Measurements from ENCODE around the gene TSPAN18. TPM values are rescaled to one million over a fixed set of nuclear protein-coding genes. Genes with fewer than 3 reads are reported as not detected.

Gene TSPAN18
- total and polyA plus RNA-seq, 2 experiments from 2014 or later: 6.0 to 10.6 TPM

- Histone ChIP-seq H3F3A (replicated peaks; ENCODE audit: low read depth) (no peaks in the 10 kb centered on the region), H4K20me1 (replicated peaks; ENCODE audit: insufficient read depth) (no peaks in the 10 kb centered on the region), H3K4me2 (no peak overlapping the region), H3K36me3 (ENCODE audit: insufficient read depth) (no peaks in the 10 kb centered on the region), H3K27ac (ENCODE audit: low read depth) (no peak overlapping the region), H2AFZ (no peak overlapping the region), H3K79me2 (replicated peaks; ENCODE audit: insufficient read depth) (no peaks in the 10 kb centered on the region), H3K27me3 (ENCODE audit: insufficient read depth) (no peaks in the 10 kb centered on the region), H3K9me2 (ENCODE audit: insufficient read depth) (no peaks in the 10 kb centered on the region), H3K4me3 (no peak overlapping the region), H3K4me1 (ENCODE audit: insufficient read depth) (no peaks in the 10 kb centered on the region)
- H3K4me1 Mint-ChIP-seq: no peaks in the 10 kb centered on the region
- DNase-seq (ENCODE audit: low spot score) (no peak), ATAC-seq (no peak)
- H3K9me3 Mint-ChIP-seq: no peaks in the 10 kb centered on the region
- no peak for TF ChIP-seq NANOG (IDR thresholded peaks at IDR 0.05; ENCODE audit: borderline replicate concordance)
- no peak for TF ChIP-seq EZH2 (IDR thresholded peaks at IDR 0.05; ENCODE audit: low read depth, unreplicated experiment)
- TF ChIP-seq ZNF114 (CRISPR knock-in tag; IDR thresholded peaks at IDR 0.05): no peak
- TF ChIP-seq POLR2AphosphoS5 (IDR thresholded peaks at IDR 0.05; ENCODE audit: low read depth): no peak
- TF ChIP-seq JUNB (IDR thresholded peaks at IDR 0.05; ENCODE audit: unreplicated experiment): no peak
- TF ChIP-seq REST (IDR thresholded peaks at IDR 0.05; ENCODE audit: unreplicated experiment): no peak
- no peak overlapping the region for H3K4me3 Mint-ChIP-seq
- H3K36me3 Mint-ChIP-seq (ENCODE audit: low read depth): no peaks in the 10 kb centered on the region
- H3K27ac Mint-ChIP-seq: no peak overlapping the region
- peaks cover 12% of the 10 kb centered on the region for H3K27me3 Mint-ChIP-seq (ENCODE audit: insufficient read depth, low read depth, poor library complexity)
Observed at GRCh38 chr11:44920451-44920850, 193.7 kb downstream of the TSPAN18 start.

- H3K36me3 ChIP-seq (ENCODE audit: insufficient read depth): no peaks in the 10 kb centered on the region
- TF ChIP-seq EZH2phosphoT487 (IDR thresholded peaks at IDR 0.05; ENCODE audit: unreplicated experiment) (no peak), CTCF (conservative IDR thresholded peaks at IDR 0.05; ENCODE audit: low read depth in 2 of 2) (no peak), JUNB (IDR thresholded peaks at IDR 0.05; ENCODE audit: unreplicated experiment) (no peak), ZNF462 (CRISPR knock-in tag; IDR thresholded peaks at IDR 0.05) (no peak), CREB1 (CRISPR knock-in tag; IDR thresholded peaks at IDR 0.05; ENCODE audit: low read depth) (no peak)
- no peaks in the 10 kb centered on the region for H3K79me2 ChIP-seq (replicated peaks; ENCODE audit: insufficient read depth)
- H3K4me3 ChIP-seq: no peak overlapping the region
- Mint-ChIP-seq H3K27me3 (ENCODE audit: insufficient read depth, low read depth, poor library complexity) (peaks cover 13% of the 10 kb centered on the region), H3K27ac (no peak overlapping the region), H3K9me3 (no peaks in the 10 kb centered on the region), H3K4me3 (no peak overlapping the region), H3K4me1 (peaks cover 10% of the 10 kb centered on the region; the same call in 1 of the 3 replicates), H3K36me3 (ENCODE audit: low read depth) (no peaks in the 10 kb centered on the region)
- peaks cover 2% of the 10 kb centered on the region; the same call in 1 of the 2 replicates for H3K4me1 ChIP-seq (ENCODE audit: insufficient read depth)
- H3K9me2 ChIP-seq (ENCODE audit: insufficient read depth): no peaks in the 10 kb centered on the region
- H3F3A ChIP-seq (replicated peaks; ENCODE audit: low read depth): no peaks in the 10 kb centered on the region
- H2AFZ ChIP-seq: no peak overlapping the region
- H3K27ac ChIP-seq (ENCODE audit: low read depth): no peak overlapping the region
- no peak overlapping the region for H3K4me2 ChIP-seq
- no peak for ATAC-seq
- H4K20me1 ChIP-seq (replicated peaks; ENCODE audit: insufficient read depth): no peaks in the 10 kb centered on the region
- H3K27me3 ChIP-seq (ENCODE audit: insufficient read depth): no peaks in the 10 kb centered on the region
- no peak for DNase-seq (ENCODE audit: low spot score)
Observed at GRCh38 chr11:44923115-44923514, 196.4 kb downstream of the TSPAN18 start.

Data from GM23338 (cell line).